LNCAP (cell line): ENCODE results near the gene SFXN3.

Experiments
- TF ChIP-seq, protein P1 (sequence below): fragments of 450-650 bp; IDR thresholded peaks from 2 replicates; pipeline ENCODE4 v1.5.1; 2017; ENCODE audit warnings: mild to moderate bottlenecking

Gene SFXN3

DNA sequence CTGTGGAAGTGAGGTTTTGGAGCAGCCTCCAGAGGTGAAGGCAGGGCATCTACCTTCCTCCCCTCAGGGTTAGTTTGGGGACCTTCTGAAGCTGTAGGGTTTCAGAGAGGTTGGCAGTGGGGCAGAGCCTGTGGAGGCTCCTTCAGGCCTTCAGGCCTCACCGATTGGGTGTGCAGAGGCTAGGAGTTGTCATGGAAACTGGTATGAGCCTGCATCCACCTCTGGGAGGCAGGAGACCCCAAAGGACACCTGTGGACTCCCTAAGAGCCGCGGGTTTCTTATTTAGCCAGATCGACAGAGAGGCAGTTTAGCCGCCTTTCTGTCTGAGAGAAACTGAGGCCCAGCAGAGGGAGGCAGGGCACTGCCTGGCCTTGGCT lies 29.4 kb upstream of the SFXN3 start:
- TF ChIP-seq, protein P1, sequence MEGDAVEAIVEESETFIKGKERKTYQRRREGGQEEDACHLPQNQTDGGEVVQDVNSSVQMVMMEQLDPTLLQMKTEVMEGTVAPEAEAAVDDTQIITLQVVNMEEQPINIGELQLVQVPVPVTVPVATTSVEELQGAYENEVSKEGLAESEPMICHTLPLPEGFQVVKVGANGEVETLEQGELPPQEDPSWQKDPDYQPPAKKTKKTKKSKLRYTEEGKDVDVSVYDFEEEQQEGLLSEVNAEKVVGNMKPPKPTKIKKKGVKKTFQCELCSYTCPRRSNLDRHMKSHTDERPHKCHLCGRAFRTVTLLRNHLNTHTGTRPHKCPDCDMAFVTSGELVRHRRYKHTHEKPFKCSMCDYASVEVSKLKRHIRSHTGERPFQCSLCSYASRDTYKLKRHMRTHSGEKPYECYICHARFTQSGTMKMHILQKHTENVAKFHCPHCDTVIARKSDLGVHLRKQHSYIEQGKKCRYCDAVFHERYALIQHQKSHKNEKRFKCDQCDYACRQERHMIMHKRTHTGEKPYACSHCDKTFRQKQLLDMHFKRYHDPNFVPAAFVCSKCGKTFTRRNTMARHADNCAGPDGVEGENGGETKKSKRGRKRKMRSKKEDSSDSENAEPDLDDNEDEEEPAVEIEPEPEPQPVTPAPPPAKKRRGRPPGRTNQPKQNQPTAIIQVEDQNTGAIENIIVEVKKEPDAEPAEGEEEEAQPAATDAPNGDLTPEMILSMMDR, result no peak

DNA sequence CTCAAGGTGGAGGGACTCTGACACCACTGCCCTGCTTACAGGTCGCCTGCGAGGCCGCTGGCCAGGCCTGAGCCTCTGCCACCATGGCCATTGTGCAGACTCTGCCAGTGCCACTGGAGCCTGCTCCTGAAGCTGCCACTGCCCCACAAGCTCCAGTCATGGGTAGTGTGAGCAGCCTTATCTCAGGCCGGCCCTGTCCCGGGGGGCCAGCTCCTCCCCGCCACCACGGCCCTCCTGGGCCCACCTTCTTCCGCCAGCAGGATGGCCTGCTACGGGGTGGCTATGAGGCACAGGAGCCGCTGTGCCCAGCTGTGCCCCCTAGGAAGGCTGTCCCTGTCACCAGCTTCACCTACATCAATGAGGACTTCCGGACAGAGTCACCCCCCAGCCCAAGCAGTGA lies 28.6 kb upstream of the SFXN3 start:
- TF ChIP-seq, protein P1, result no peak

DNA sequence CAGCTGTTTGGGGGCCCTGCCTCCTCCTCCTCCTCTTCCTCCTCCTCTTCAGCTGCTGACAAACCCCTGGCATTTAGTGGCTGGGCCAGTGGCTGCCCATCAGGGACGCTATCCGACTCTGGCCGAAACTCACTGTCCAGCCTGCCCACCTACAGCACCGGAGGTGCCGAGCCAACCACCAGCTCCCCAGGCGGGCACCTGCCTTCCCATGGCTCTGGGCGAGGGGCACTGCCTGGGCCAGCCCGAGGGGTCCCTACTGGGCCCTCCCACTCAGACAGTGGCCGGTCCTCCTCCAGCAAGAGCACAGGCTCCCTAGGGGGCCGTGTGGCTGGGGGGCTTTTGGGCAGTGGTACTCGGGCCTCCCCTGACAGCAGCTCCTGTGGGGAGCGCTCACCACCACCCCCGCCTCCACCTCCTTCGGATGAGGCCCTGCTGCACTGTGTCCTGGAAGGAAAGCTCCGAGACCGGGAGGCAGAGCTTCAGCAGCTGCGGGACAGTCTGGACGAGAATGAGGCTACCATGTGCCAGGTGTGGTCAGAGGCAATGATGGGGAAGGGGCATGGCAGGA lies 27.3 kb upstream of the SFXN3 start:
- TF ChIP-seq, protein P1, result no peak

DNA sequence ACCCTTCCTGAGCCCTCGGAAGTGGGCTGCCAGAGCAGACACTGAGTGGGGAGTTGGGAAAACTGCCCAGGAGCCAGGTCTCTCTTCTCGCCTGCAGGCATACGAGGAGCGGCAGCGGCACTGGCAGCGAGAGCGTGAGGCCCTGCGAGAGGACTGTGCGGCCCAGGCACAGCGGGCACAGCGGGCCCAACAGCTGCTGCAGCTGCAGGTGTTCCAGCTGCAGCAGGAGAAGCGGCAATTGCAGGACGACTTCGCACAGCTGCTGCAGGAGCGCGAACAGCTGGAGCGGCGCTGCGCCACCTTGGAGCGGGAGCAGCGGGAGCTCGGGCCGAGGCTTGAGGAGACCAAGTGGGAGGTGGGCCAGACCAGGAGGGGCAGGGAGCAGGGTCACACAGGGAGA lies 25.7 kb upstream of the SFXN3 start:
- TF ChIP-seq, protein P1, result no peak

DNA sequence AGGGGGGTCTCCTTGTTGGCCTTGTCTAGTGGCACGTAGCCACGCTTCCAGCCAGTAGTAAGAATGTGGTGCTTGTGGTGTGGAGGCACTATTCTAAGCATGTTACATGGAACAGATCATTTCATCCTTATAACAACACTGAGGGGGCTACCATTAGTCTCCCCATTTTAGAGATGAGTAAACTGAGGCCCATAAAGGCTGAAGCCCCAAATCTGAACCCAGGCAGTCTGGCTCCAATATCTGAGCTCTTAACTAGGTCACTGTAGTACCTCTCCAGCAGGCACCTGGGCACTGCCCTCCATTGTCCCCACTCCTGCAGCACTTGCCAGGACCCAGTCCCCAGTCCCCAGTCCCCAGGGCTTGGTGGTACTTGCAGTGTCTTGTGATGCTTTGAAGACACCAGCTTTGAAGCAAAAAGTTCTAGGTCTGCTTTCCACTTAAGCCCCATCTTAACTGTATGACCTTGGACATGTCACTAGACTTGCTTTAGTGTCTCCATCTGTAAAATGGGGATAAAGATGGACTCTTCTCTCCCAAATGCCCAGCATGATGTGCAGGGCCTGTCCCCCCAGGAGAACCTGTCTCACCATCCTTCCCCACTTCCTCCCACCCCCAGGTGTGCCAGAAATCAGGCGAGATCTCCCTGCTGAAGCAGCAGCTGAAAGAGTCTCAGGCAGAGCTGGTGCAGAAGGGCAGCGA lies 25.0 kb upstream of the SFXN3 start:
- TF ChIP-seq, protein P1, result no peak

DNA sequence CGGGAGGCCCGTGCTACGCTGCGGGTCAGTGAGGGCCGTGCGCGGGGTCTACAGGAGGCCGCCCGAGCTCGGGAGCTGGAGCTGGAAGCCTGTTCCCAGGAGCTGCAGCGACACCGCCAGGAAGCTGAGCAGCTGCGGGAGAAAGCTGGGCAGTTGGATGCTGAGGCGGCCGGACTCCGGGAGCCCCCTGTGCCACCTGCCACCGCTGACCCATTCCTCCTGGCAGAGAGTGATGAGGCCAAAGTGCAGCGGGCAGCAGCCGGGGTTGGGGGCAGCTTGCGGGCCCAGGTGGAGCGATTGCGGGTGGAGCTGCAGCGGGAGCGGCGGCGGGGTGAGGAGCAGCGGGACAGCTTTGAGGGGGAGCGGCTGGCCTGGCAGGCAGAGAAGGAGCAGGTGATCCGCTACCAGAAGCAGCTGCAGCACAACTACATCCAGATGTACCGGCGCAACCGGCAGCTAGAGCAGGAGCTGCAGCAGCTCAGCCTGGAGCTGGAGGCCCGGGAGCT lies 24.4 kb upstream of the SFXN3 start:
- TF ChIP-seq, protein P1, result no peak

DNA sequence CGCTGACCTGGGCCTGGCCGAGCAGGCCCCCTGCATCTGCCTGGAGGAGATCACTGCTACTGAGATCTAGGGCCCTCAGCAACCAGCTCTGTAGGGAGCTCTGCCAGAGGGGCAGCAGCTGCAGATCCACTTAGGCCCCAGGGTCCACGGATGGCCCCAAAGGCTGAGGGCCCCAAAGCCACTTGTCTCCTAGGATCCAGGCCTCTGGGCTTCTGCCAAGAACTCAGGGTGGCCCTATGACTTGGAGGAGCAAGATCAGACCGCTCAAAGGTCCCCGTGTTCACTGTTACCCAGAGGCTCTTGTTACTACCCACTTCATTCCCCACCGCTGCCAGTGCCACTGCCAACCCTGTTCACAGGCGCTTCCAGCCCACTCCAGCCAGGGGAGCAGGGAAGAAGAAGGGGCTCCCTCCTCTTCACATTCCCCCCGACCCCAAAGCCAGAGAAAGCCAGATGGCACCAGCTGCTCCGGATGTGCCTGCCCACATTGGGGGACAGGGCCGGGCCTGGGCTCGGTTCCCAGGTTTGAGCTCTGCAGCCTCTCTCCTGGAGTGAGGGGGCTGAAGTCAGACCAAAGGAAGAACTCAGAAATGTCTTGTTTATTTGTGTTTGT lies 23.8 kb upstream of the SFXN3 start:
- TF ChIP-seq, protein P1, result no peak
